H9 (cell line): ENCODE measurements around the gene PLA2G2C. TPM values are rescaled to one million over a fixed set of nuclear protein-coding genes. Genes with fewer than 3 reads are reported as not detected.

Source experiments
- DNase-seq: peaks from one replicate; pipeline ENCODE4 v3.0.0-alpha.2; 2017
- H2AFZ ChIP-seq: one replicate; pipeline ENCODE4 v1.6.1; 2013; ENCODE audit warnings: mild to moderate bottlenecking, low read length, control low read depth, moderate library complexity
- H2AK5ac ChIP-seq: 2 replicates; pipeline ENCODE4 v1.6.1; 2013; ENCODE audit warnings: low read length, control low read depth, mixed read lengths; ENCODE audit not compliant: insufficient read length
- H2BK120ac ChIP-seq: one replicate; pipeline ENCODE4 v1.6.1; 2013; ENCODE audit warnings: low read depth, mild to moderate bottlenecking, low read length, control low read depth, inconsistent platforms; ENCODE audit not compliant: poor library complexity, severe bottlenecking
- H2BK12ac ChIP-seq: 2 replicates; pipeline ENCODE4 v1.6.1; 2013; ENCODE audit warnings: low read length, control low read depth, mixed read lengths, low read depth; ENCODE audit not compliant: insufficient read length
- H2BK15ac ChIP-seq: 2 replicates; pipeline ENCODE4 v1.6.1; 2013; ENCODE audit warnings: low read depth, low read length, control low read depth
- H2BK20ac ChIP-seq: one replicate; pipeline ENCODE4 v1.6.1; 2013; ENCODE audit warnings: low read depth, mild to moderate bottlenecking, low read length, control low read depth, inconsistent platforms; ENCODE audit not compliant: poor library complexity, severe bottlenecking
- H2BK5ac ChIP-seq: 2 replicates; pipeline ENCODE4 v1.6.1; 2013; ENCODE audit warnings: low read length, control low read depth, mixed read lengths; ENCODE audit not compliant: insufficient read length
- H3K14ac ChIP-seq: 2 replicates; pipeline ENCODE4 v1.6.1; 2013; ENCODE audit warnings: low read length, control low read depth; ENCODE audit not compliant: insufficient read depth
- H3K18ac ChIP-seq: 2 replicates; pipeline ENCODE4 v1.6.1; 2013; ENCODE audit warnings: low read depth, mild to moderate bottlenecking, mixed read lengths, low read length, control low read depth; ENCODE audit not compliant: insufficient read length
- H3K23ac ChIP-seq: 2 replicates; pipeline ENCODE4 v1.6.1; 2013; ENCODE audit warnings: low read length, control low read depth, mixed read lengths, low read depth; ENCODE audit not compliant: insufficient read length
- H3K23me2 ChIP-seq: 2 replicates; pipeline ENCODE4 v1.6.1; 2013; ENCODE audit warnings: low read depth, mild to moderate bottlenecking, mixed read lengths, low read length, control low read depth; ENCODE audit not compliant: insufficient read length, poor library complexity, severe bottlenecking
- H3K27ac ChIP-seq: 2 replicates; pipeline ENCODE4 v1.5.1; 2013; ENCODE audit warnings: low read length, control low read depth, mixed read lengths, low read depth; ENCODE audit not compliant: insufficient read length
- H3K27me3 ChIP-seq: 2 replicates; pipeline ENCODE4 v1.6.1; 2013; ENCODE audit warnings: low read length, control low read depth, inconsistent platforms; ENCODE audit not compliant: insufficient read depth
- H3K4ac ChIP-seq: 2 replicates; pipeline ENCODE4 v1.6.1; 2013; ENCODE audit warnings: low read depth, mild to moderate bottlenecking, control low read depth, inconsistent platforms, low read length, moderate library complexity
- H3K4me1 ChIP-seq: 2 replicates; pipeline ENCODE4 v1.6.1; 2013; ENCODE audit warnings: low read length, control low read depth, inconsistent platforms; ENCODE audit not compliant: insufficient read depth
- H3K4me2 ChIP-seq: 2 replicates; pipeline ENCODE4 v1.6.1; 2013; ENCODE audit warnings: low read length, control low read depth, mixed read lengths; ENCODE audit not compliant: insufficient read length, insufficient read depth
- H3K56ac ChIP-seq: 2 replicates; pipeline ENCODE4 v1.6.1; 2013; ENCODE audit warnings: low read depth, mild to moderate bottlenecking, mixed read lengths, low read length, control low read depth; ENCODE audit not compliant: insufficient read length
- H3K79me1 ChIP-seq: 2 replicates; pipeline ENCODE4 v1.6.1; 2013; ENCODE audit warnings: low read depth, mild to moderate bottlenecking, moderate library complexity, low read length, control low read depth, inconsistent platforms; ENCODE audit not compliant: insufficient read depth, poor library complexity, severe bottlenecking
- H3K79me2 ChIP-seq: 2 replicates; pipeline ENCODE4 v1.6.1; 2013; ENCODE audit warnings: low read length, control low read depth, inconsistent platforms; ENCODE audit not compliant: insufficient read depth
- H3K9ac ChIP-seq: 2 replicates; pipeline ENCODE4 v1.6.1; 2013; ENCODE audit warnings: low read length, control low read depth, mixed read lengths; ENCODE audit not compliant: insufficient read length; ENCODE audit errors: extremely low read depth
- H3K9me3 ChIP-seq: one replicate; pipeline ENCODE4 v1.6.1; 2013; ENCODE audit warnings: low read depth, low read length, inconsistent platforms; ENCODE audit not compliant: control insufficient read depth
- H3T11ph ChIP-seq: one replicate; pipeline ENCODE4 v1.6.1; 2013; ENCODE audit warnings: mild to moderate bottlenecking, low read length, control low read depth, inconsistent platforms
- H4K20me1 ChIP-seq: one replicate; pipeline ENCODE4 v1.6.1; 2013; ENCODE audit not compliant: control insufficient read depth, insufficient read length, insufficient read depth
- H4K5ac ChIP-seq: 2 replicates; pipeline ENCODE4 v1.6.1; 2013; ENCODE audit warnings: low read depth, mild to moderate bottlenecking, mixed read lengths, low read length, control low read depth; ENCODE audit not compliant: insufficient read length
- H4K8ac ChIP-seq: replicated peaks from 2 replicates; pipeline ENCODE4 v1.6.1; 2013; ENCODE audit warnings: low read length, control low read depth, mixed read lengths, low read depth; ENCODE audit not compliant: insufficient read length
- H4K91ac ChIP-seq: 2 replicates; pipeline ENCODE4 v1.6.1; 2013; ENCODE audit warnings: low read depth, mild to moderate bottlenecking, moderate library complexity, mixed read lengths, low read length, control low read depth; ENCODE audit not compliant: insufficient read length
- H3K27ac Mint-ChIP-seq, 3 experiments: 2 replicates in 2 of 3; 3 replicates in 1 of 3; pipeline ENCODE4 v1.8.0; 2020 to 2021; ENCODE audit warnings: mixed read lengths in 3 of 3, mild to moderate bottlenecking in 1 of 3, moderate library complexity in 1 of 3
- H3K27me3 Mint-ChIP-seq: 2 replicates; pipeline ENCODE4 v1.8.0; 2021; ENCODE audit warnings: low read depth, mild to moderate bottlenecking, moderate library complexity, mixed read lengths
- H3K36me3 Mint-ChIP-seq, 3 experiments: 2 replicates in 2 of 3; 3 replicates in 1 of 3; pipeline ENCODE4 v1.8.0; 2020 to 2021; ENCODE audit warnings: low read depth in 3 of 3, mixed read lengths in 3 of 3; ENCODE audit not compliant: insufficient read depth in 1 of 3
- H3K4me1 Mint-ChIP-seq, 2 experiments: 2 replicates each; pipeline ENCODE4 v1.8.0; 2020; ENCODE audit warnings: mixed read lengths in 2 of 2
- H3K4me3 Mint-ChIP-seq, 2 experiments: 2 replicates in 1 of 2; 3 replicates in 1 of 2; pipeline ENCODE4 v1.8.0; 2020 to 2021; ENCODE audit warnings: mild to moderate bottlenecking in 2 of 2, mixed read lengths in 2 of 2, moderate library complexity in 1 of 2
- H3K9me3 Mint-ChIP-seq, 2 experiments: 2 replicates in 1 of 2; 3 replicates in 1 of 2; pipeline ENCODE4 v1.8.0; 2020; ENCODE audit warnings: mild to moderate bottlenecking in 2 of 2, mixed read lengths in 2 of 2, moderate library complexity in 1 of 2
- WGBS: extraction: QIAGEN DNeasy Blood & Tissue Kit; methylation state at CpG from one replicate; pipeline ENCODE4 v1.1.7; 2013; ENCODE audit warnings: missing lambda C conversion rate, low lambda C conversion rate, mixed read lengths; ENCODE audit not compliant: insufficient read length; ENCODE audit errors: extremely low coverage; 5-methylcytosine and 5-hydroxymethylcytosine counted together
- total RNA-seq: library from RNA; stranded (reverse); gene quantifications from 2 replicates; pipeline ENCODE4 v1.2.1, GENCODE V29; 2021
- TF ChIP-seq, protein P1 (sequence below): fragments of 200-600 bp; sonication (generic); conservative IDR thresholded peaks from 3 replicates; pipeline ENCODE4 v1.8.0; 2021; ENCODE audit warnings: antibody characterized with exemption, mild to moderate bottlenecking

The PLA2G2C gene
- total RNA-seq, 1 experiment from 2014 or later = not detected

DNA sequence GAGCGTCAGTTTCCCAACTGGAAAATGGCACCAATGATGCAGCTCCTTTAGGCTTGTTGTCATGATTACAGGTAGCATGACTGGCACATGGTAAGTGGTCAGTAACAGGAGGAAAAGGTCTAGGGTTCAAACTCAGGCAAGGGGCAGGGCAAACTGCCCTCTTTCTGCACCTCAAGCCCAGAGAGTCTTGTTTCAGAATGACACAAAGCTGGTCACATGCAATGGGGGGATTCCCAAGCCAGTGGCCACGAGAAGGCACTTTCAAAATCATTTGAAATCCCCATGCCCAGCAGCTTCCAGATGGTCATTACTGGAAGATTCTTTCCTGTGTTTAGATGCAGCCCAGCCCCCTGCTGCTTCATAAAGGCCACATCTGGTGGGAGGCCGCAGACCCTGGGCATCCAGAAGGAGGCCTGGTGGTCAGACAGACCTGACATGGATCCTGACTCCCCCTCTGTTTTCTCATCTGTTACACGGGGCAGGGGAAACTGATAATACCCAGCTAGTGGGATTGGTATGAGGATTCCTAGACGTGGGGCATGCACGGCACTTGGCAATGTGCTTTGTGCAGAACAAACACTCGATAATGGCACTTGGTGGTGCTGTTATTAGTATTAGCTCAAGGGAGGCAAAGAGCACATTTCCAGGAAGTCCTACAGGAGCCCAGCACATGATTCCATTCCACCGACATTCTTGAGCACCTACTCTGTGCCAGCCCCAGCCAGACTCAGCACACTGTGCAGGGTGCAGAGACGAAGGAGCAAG is 60.1 kb downstream of the PLA2G2C start:
- Histone ChIP-seq H3K79me1 (no peaks in the 10 kb centered on the region), H3K23ac (no peak overlapping the region), H3K14ac (no peak overlapping the region), H2BK20ac (no peak overlapping the region), H2BK15ac (no peak overlapping the region), H2AFZ (no peak overlapping the region), H3K4me2 (no peak overlapping the region), H2BK120ac (no peak overlapping the region), H4K8ac (no peak overlapping the region), H3K56ac (no peak overlapping the region), H3K9me3 (no peaks in the 10 kb centered on the region), H4K5ac (no peak overlapping the region), H4K91ac (no peak overlapping the region), H4K20me1 (no peaks in the 10 kb centered on the region), H2BK5ac (no peak overlapping the region), H3K9ac (no peak overlapping the region), H3K27me3 (no peaks in the 10 kb centered on the region), H3K18ac (no peak overlapping the region), H2AK5ac (no peak overlapping the region), H3T11ph (no peak overlapping the region), H2BK12ac (no peak overlapping the region), H3K4me1 (no peaks in the 10 kb centered on the region), H3K79me2 (no peaks in the 10 kb centered on the region), H3K4ac (no peak overlapping the region), H3K23me2 (no peaks in the 10 kb centered on the region), H3K27ac (no peak overlapping the region)
- Mint-ChIP-seq H3K4me3 (no peak overlapping the region), H3K27me3 (peaks cover 6% of the 10 kb centered on the region), H3K36me3 (peaks cover 0 to 2% (median 0%) of the 10 kb centered on the region in 3 experiments; a peak in 1 of 7 replicates), H3K4me1 (peaks cover 4% of the 10 kb centered on the region in 2 experiments; a peak in 3 of 4 replicates), H3K9me3 (peaks cover under 1 to 9% of the 10 kb centered on the region in 2 experiments; a peak in 2 of 5 replicates), H3K27ac (no peak overlapping the region)
- DNase-seq = no peak
- TF ChIP-seq, protein P1, sequence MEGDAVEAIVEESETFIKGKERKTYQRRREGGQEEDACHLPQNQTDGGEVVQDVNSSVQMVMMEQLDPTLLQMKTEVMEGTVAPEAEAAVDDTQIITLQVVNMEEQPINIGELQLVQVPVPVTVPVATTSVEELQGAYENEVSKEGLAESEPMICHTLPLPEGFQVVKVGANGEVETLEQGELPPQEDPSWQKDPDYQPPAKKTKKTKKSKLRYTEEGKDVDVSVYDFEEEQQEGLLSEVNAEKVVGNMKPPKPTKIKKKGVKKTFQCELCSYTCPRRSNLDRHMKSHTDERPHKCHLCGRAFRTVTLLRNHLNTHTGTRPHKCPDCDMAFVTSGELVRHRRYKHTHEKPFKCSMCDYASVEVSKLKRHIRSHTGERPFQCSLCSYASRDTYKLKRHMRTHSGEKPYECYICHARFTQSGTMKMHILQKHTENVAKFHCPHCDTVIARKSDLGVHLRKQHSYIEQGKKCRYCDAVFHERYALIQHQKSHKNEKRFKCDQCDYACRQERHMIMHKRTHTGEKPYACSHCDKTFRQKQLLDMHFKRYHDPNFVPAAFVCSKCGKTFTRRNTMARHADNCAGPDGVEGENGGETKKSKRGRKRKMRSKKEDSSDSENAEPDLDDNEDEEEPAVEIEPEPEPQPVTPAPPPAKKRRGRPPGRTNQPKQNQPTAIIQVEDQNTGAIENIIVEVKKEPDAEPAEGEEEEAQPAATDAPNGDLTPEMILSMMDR = no peak
- no CpG with 5 or more reads among the region's 9 CpGs for WGBS
